Femur (tissue), 1 donor: ENCODE results near the gene CBX4.

Source experiments
- DNase-seq: peaks from one replicate; pipeline ENCODE4 v3.0.0-alpha.2; 2017

CBX4 gene

GRCh38 chr17:79785900-79786810, 53.1 kb downstream of the CBX4 start:
- no peak for DNase-seq

GRCh38 chr17:79785017-79785899, 54.0 kb downstream of the CBX4 start:
- DNase-seq = no peak

GRCh38 chr17:79784353-79785016, 54.8 kb downstream of the CBX4 start:
- DNase-seq = no peak

GRCh38 chr17:79783891-79784290, 55.3 kb downstream of the CBX4 start:
- DNase-seq = no peak
